ENCODE results near the gene RPLP2.

DNA sequence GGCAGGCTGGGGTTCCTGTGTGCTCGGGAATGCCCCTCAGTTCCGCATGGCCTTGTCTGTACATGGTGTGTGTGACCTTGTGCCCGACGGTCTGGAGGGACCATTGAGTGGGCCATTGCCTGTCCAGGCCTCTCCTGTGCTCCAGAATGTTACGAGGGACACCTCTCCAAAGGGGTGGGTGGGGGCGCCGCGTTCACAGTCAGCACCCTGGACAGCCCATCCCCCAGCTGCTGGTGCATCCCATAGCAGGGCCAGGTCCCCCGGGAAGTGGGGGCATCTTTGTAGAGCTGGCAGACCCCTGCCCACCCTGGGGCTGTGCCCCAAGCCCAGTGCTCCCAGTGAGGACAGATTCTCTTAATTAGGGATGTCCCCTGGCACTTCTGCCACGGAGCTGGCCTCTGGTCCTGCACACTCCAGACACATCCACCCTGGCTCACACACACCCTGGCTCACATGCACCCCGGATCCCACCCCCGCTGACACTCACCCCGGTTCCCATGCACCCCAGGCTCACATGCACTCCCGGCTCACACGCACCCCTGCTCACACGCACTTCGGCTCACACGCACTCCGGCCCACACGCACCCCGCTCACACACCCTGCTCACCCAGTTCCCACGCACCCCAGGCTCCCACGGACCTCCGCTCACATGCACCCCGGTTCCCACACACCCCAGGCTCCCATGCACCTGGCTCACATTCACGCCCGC lies 48.4 kb downstream of the RPLP2 start:
- TF ChIP-seq, protein P1, sequence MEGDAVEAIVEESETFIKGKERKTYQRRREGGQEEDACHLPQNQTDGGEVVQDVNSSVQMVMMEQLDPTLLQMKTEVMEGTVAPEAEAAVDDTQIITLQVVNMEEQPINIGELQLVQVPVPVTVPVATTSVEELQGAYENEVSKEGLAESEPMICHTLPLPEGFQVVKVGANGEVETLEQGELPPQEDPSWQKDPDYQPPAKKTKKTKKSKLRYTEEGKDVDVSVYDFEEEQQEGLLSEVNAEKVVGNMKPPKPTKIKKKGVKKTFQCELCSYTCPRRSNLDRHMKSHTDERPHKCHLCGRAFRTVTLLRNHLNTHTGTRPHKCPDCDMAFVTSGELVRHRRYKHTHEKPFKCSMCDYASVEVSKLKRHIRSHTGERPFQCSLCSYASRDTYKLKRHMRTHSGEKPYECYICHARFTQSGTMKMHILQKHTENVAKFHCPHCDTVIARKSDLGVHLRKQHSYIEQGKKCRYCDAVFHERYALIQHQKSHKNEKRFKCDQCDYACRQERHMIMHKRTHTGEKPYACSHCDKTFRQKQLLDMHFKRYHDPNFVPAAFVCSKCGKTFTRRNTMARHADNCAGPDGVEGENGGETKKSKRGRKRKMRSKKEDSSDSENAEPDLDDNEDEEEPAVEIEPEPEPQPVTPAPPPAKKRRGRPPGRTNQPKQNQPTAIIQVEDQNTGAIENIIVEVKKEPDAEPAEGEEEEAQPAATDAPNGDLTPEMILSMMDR (conservative IDR thresholded peaks at IDR 0.05): no peak
- no peak for TF ChIP-seq EZH2 (IDR thresholded peaks at IDR 0.05; ENCODE audit: low read depth)
